K562 (cell line): ENCODE measurements around the gene SIRT2. TPM values are rescaled to one million over a fixed set of nuclear protein-coding genes. Genes with fewer than 3 reads are reported as not detected.
A peak's percentile ranks its signal among the peaks of the same experiment; 100 is the strongest.

ENCODE experiments used
- ATF7 ChIP-seq: fragments of 450-650 bp; IDR thresholded peaks from 2 replicates; pipeline ENCODE4 v1.7.1; 2014; ENCODE audit warnings: mild to moderate bottlenecking, moderate library complexity
- CHD2 ChIP-seq: IDR thresholded peaks from 2 replicates; pipeline ENCODE4 v1.6.1; 2011; ENCODE audit warnings: low read depth, low read length
- FOS ChIP-seq: IDR thresholded peaks from 3 replicates; pipeline ENCODE4 v1.6.1; 2011; ENCODE audit not compliant: insufficient read length; ENCODE audit errors: extremely low read depth
- MAZ ChIP-seq, 2 experiments: fragments of 450-650 bp in 1 of 2; sonication (generic) in 1 of 2; formaldehyde crosslinking; IDR thresholded peaks in 1 of 2; conservative IDR thresholded peaks in 1 of 2; 2 replicates each; pipeline versions ENCODE4 v1.4.0 to v1.5.0; 2020; ENCODE audit warnings: mild to moderate bottlenecking in 1 of 2, missing genetic modification reagents in 1 of 2
- MXI1 ChIP-seq: IDR thresholded peaks from 2 replicates; pipeline ENCODE4 v1.6.1; 2011; ENCODE audit warnings: low read depth, mild to moderate bottlenecking, improper control_type of control experiment, low read length
- NR2C2 ChIP-seq, 2 experiments: fragments of 200-800 bp in 1 of 2; sonication (Bioruptor generic) in 1 of 2; sonication (generic) in 1 of 2; formaldehyde crosslinking in 1 of 2; IDR thresholded peaks; 2 replicates each; pipeline versions ENCODE4 v1.6.1 to v1.8.0; 2016 to 2022; ENCODE audit warnings: mild to moderate bottlenecking in 1 of 2, missing compliant biosample characterization in 1 of 2, missing genetic modification characterization in 1 of 2, missing genetic modification reagents in 1 of 2
- POLR2A ChIP-seq: fragments of 450-650 bp; conservative IDR thresholded peaks from 2 replicates; pipeline ENCODE4 v1.6.1; 2016
- RAD51 ChIP-seq: fragments of 450-650 bp; IDR thresholded peaks from 2 replicates; pipeline ENCODE4 v1.7.1; 2016; ENCODE audit warnings: low read depth, mild to moderate bottlenecking, borderline replicate concordance
- RCOR1 ChIP-seq, 2 experiments: IDR thresholded peaks; 2 replicates each; pipeline ENCODE4 v1.6.1; 2012; ENCODE audit warnings: low read depth in 2 of 2, low read length in 2 of 2, borderline replicate concordance in 1 of 2, improper control_type of control experiment in 1 of 2
- SAP30 ChIP-seq: fragments of 200-600 bp; sonication (generic); IDR thresholded peaks from 2 replicates; pipeline ENCODE4 v1.6.1; 2012; ENCODE audit warnings: borderline replicate concordance, low read depth, mild to moderate bottlenecking, moderate library complexity, low read length, control low read depth, inconsistent platforms; ENCODE audit not compliant: insufficient read depth, poor library complexity, severe bottlenecking
- SIN3B ChIP-seq: fragments of 450-650 bp; IDR thresholded peaks from 2 replicates; pipeline ENCODE4 v1.6.1; 2017; ENCODE audit warnings: low read depth, mild to moderate bottlenecking, moderate library complexity
- SMARCB1 ChIP-seq: IDR thresholded peaks from 2 replicates; pipeline ENCODE4 v1.6.1; 2011; ENCODE audit warnings: improper control_type of control experiment, low read depth; ENCODE audit not compliant: insufficient read length
- ZNF224 ChIP-seq: sonication (generic); formaldehyde crosslinking; IDR thresholded peaks from 2 replicates; pipeline ENCODE4 v1.8.0; 2022; ENCODE audit warnings: mild to moderate bottlenecking, missing genetic modification reagents
- ZNF3 ChIP-seq: fragments of 250-450 bp; sonication (Bioruptor Pico); IDR thresholded peaks from 2 replicates; pipeline ENCODE4 v1.5.0; 2021; ENCODE audit warnings: mild to moderate bottlenecking, moderate library complexity
- ZNF830 ChIP-seq: fragments of 250-450 bp; sonication (Bioruptor Pico); IDR thresholded peaks from 2 replicates; pipeline ENCODE4 v1.5.0; 2021; ENCODE audit warnings: mild to moderate bottlenecking
- polyA plus RNA-seq, 8 experiments: library from polyadenylated mRNA; depleted of rRNA in 4 of 8; stranded (reverse) in 5 of 8; unstranded in 3 of 8; fragments of >200 nt; fragmentation: Nextera tagmentation in 2 of 8; fragmentation: Illumina TruSeq in 1 of 8; extraction: Ambion mirVana in 2 of 8; extraction: Trizol in 1 of 8; gene quantifications; 2 replicates each; pipeline versions ENCODE4 v1.2.1 to v1.2.3, GENCODE V29; 2011 to 2014; ENCODE audit warnings: inconsistent platforms in 1 of 8, missing spikeins in 1 of 8
- total RNA-seq, 7 experiments: library from RNA; depleted of rRNA in 6 of 7; stranded (reverse); fragments of >200 nt in 6 of 7; fragmentation: Illumina TruSeq in 2 of 7; extraction: Trizol in 2 of 7; gene quantifications; 2 replicates each; pipeline versions ENCODE4 v1.2.1 to v1.2.3, GENCODE V29; 2011 to 2021; ENCODE audit warnings: low replicate concordance in 1 of 7
- TF ChIP-seq, protein P1 (sequence below), 2 experiments: fragments of 450-650 bp; IDR thresholded peaks; 2 replicates each; pipeline ENCODE4 v1.6.1; 2018; ENCODE audit warnings: mild to moderate bottlenecking in 2 of 2, low read depth in 1 of 2; ENCODE audit not compliant: partially characterized antibody in 2 of 2
- TF ChIP-seq, protein P2 (sequence below): fragments of 450-650 bp; IDR thresholded peaks from 2 replicates; pipeline ENCODE4 v1.6.1; 2016; ENCODE audit warnings: borderline replicate concordance
- TF ChIP-seq, protein P3 (sequence below): sonication (generic); formaldehyde crosslinking; IDR thresholded peaks from 2 replicates; pipeline ENCODE4 v1.9.0; 2022; ENCODE audit warnings: mild to moderate bottlenecking, missing genetic modification reagents
- TF ChIP-seq, protein P4 (sequence below): fragments of 450-650 bp; IDR thresholded peaks from 2 replicates; pipeline ENCODE4 v1.6.1; 2016

SIRT2 gene
- total and polyA plus RNA-seq, 9 of the 15 experiments (the other 6 are each of a cell fraction or from before 2014, with no cell fraction given): 2.3 to 35.2 (median 22.9) TPM

DNA sequence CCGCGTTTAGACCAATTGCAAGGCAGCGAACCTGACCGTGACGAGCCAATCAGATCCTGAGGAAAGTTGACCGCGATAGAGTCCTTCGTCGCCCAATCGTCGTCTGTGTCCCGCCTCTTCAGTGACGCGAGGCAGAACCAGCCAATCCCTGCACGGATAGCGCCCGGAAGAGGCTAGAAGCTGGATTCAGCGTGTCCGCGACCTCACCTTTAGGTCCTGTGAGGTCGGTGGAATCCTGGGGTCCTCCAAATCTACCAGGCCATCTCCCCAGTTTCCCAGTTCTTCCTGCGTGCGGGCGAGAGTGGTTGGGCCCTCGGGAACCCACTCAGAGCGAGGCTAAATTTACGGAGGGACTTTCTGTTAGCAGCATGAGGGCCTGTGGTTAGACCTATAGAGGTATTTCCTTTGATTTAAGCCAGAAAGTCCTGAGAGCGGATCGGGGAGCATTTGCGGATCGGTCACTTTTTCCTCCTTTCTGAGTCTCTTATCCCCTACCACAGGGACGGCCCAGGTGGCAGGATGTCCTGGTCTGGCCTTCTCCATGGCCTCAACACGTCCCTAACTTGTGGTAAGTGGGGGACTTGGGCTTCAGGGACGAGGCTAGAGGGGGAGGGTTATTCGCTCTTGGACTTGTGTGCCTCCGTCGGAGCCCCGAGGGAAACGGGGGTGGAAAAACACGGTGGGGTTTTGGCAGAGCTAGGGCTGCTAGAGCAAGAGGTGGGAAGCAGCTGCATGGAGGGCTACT is 31.5 kb upstream of the SIRT2 start, which contains the start of gene MRPS12 (continued):
- TF ChIP-seq, protein P1, sequence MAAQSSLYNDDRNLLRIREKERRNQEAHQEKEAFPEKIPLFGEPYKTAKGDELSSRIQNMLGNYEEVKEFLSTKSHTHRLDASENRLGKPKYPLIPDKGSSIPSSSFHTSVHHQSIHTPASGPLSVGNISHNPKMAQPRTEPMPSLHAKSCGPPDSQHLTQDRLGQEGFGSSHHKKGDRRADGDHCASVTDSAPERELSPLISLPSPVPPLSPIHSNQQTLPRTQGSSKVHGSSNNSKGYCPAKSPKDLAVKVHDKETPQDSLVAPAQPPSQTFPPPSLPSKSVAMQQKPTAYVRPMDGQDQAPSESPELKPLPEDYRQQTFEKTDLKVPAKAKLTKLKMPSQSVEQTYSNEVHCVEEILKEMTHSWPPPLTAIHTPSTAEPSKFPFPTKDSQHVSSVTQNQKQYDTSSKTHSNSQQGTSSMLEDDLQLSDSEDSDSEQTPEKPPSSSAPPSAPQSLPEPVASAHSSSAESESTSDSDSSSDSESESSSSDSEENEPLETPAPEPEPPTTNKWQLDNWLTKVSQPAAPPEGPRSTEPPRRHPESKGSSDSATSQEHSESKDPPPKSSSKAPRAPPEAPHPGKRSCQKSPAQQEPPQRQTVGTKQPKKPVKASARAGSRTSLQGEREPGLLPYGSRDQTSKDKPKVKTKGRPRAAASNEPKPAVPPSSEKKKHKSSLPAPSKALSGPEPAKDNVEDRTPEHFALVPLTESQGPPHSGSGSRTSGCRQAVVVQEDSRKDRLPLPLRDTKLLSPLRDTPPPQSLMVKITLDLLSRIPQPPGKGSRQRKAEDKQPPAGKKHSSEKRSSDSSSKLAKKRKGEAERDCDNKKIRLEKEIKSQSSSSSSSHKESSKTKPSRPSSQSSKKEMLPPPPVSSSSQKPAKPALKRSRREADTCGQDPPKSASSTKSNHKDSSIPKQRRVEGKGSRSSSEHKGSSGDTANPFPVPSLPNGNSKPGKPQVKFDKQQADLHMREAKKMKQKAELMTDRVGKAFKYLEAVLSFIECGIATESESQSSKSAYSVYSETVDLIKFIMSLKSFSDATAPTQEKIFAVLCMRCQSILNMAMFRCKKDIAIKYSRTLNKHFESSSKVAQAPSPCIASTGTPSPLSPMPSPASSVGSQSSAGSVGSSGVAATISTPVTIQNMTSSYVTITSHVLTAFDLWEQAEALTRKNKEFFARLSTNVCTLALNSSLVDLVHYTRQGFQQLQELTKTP (IDR thresholded peaks at IDR 0.05; ENCODE audit: low read depth in 1 of 2, partially characterized antibody in 2 of 2): peak in 1 of 2 experiments; percentile 51
- TF ChIP-seq CHD2: peak; percentile 72
- peak; percentile 34; the same call in 1 of the 2 replicates for TF ChIP-seq MXI1
- no peak for TF ChIP-seq ZNF3
- TF ChIP-seq, protein P2, sequence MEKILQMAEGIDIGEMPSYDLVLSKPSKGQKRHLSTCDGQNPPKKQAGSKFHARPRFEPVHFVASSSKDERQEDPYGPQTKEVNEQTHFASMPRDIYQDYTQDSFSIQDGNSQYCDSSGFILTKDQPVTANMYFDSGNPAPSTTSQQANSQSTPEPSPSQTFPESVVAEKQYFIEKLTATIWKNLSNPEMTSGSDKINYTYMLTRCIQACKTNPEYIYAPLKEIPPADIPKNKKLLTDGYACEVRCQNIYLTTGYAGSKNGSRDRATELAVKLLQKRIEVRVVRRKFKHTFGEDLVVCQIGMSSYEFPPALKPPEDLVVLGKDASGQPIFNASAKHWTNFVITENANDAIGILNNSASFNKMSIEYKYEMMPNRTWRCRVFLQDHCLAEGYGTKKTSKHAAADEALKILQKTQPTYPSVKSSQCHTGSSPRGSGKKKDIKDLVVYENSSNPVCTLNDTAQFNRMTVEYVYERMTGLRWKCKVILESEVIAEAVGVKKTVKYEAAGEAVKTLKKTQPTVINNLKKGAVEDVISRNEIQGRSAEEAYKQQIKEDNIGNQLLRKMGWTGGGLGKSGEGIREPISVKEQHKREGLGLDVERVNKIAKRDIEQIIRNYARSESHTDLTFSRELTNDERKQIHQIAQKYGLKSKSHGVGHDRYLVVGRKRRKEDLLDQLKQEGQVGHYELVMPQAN: peak; percentile 48
- TF ChIP-seq MAZ (CRISPR knock-in tag; conservative IDR thresholded peaks at IDR 0.05 in 1 of 2, IDR thresholded peaks at IDR 0.05 in 1 of 2): 0 out of 4 replicates have a peak, but pooled peaks of 1 of the 2 experiments have one; percentile 13
- TF ChIP-seq, protein P3, sequence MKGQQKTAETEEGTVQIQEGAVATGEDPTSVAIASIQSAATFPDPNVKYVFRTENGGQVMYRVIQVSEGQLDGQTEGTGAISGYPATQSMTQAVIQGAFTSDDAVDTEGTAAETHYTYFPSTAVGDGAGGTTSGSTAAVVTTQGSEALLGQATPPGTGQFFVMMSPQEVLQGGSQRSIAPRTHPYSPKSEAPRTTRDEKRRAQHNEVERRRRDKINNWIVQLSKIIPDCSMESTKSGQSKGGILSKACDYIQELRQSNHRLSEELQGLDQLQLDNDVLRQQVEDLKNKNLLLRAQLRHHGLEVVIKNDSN: peak; percentile 61; the same call in 1 of the 2 replicates
- TF ChIP-seq ZNF830 (CRISPR knock-in tag): no peak
- TF ChIP-seq RAD51: peak; percentile 21; the same call in 1 of the 2 replicates
- TF ChIP-seq RCOR1 (IDR thresholded peaks at IDR 0.05; ENCODE audit: borderline replicate concordance in 1 of 2, low read depth in 2 of 2, low read length in 2 of 2): peak in 1 of 2 experiments; percentile 27; a peak in 1 of 4 replicates
- TF ChIP-seq SAP30: peak; percentile 94
- no peak for TF ChIP-seq SIN3B
- peak; percentile 92 for TF ChIP-seq FOS
- peak; percentile 90 for TF ChIP-seq POLR2A
- no peak for TF ChIP-seq SMARCB1
- TF ChIP-seq ATF7: peak; percentile 69
- TF ChIP-seq, protein P4, sequence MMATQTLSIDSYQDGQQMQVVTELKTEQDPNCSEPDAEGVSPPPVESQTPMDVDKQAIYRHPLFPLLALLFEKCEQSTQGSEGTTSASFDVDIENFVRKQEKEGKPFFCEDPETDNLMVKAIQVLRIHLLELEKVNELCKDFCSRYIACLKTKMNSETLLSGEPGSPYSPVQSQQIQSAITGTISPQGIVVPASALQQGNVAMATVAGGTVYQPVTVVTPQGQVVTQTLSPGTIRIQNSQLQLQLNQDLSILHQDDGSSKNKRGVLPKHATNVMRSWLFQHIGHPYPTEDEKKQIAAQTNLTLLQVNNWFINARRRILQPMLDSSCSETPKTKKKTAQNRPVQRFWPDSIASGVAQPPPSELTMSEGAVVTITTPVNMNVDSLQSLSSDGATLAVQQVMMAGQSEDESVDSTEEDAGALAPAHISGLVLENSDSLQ: peak; percentile 97
- TF ChIP-seq ZNF224 (CRISPR knock-in tag): peak; percentile 64; the same call in 1 of the 2 replicates
- TF ChIP-seq NR2C2 (CRISPR knock-in tag; IDR thresholded peaks at IDR 0.05): 0 out of 2 replicates have a peak, but pooled peaks have one; percentile 21
- TF ChIP-seq NR2C2 (tag; IDR thresholded peaks at IDR 0.05): peak; percentile 89
